GM18951 (cell line): ENCODE data around the gene MPV17L.
"Not testable (repeated sequence)": the region's sequence is repeated elsewhere in the genome, so short reads cannot be mapped to it uniquely, and the experiment has no call there.

ENCODE experiments used
- POLR2A ChIP-seq: IDR thresholded peaks from 4 replicates; pipeline ENCODE4 v1.6.1; 2011; ENCODE audit warnings: mild to moderate bottlenecking; ENCODE audit not compliant: insufficient read length, insufficient read depth; ENCODE audit errors: extremely low read depth
- in situ Hi-C: fragments of 300-500 bp; cut with MboI; formaldehyde crosslinking; loops from one replicate; pipeline ENCODE4 v1.12.0; 2022; ENCODE audit warnings: low sequenced_read_pairs, mixed read lengths, inconsistent platforms; ENCODE audit not compliant: unreplicated experiment

The MPV17L gene

DNA sequence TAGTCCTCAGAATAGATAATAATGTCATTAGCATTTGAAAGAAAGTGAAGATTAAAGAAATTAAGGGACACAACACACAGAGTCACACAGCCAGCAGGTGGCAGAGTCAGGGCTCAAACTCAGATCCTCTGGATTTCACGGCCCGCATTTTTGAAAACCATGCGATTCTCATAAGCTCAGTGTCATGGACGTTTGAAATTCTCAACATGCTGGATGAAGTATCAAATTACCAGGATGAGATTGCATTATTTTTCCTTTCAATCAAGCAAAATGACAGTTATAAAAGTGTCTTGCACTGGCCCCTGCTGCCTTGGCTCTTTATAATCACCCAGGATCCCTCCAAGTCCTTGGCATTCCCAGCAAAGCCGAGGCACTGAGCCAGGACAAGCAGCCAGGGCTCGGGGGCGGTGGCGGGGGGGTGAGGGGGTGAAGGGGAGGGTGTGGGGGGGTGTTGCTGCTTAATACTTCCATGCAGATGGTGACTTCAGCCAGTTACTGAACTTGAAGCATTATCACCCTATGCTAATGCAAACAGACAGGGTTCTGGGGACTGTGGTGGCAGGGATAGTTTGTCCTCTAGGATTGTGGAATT, 32.2 kb downstream of the MPV17L start:
- no peak for TF ChIP-seq POLR2A
- in situ Hi-C loops, result no loop called here

DNA sequence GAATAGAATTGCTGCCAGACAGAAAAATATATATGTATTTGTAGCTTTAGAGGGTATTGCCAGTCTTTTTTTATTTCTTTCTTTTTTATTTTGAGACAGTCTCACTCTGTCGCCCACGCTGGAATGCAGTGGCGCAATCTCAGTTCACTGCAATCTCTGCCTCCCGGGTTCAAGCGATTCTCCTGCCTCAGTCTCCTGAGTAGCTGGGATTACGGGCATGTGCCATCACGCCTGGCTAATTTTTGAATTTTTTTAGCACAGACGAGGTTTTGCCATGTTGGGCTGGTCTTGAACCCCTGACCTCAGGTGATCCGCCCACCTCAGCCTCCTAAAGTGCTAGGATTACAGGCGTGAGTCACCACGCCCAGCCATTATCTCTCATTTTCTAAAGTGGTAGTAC, 35.3 kb downstream of the MPV17L start:
- in situ Hi-C loops, result not testable (repeated sequence)

DNA sequence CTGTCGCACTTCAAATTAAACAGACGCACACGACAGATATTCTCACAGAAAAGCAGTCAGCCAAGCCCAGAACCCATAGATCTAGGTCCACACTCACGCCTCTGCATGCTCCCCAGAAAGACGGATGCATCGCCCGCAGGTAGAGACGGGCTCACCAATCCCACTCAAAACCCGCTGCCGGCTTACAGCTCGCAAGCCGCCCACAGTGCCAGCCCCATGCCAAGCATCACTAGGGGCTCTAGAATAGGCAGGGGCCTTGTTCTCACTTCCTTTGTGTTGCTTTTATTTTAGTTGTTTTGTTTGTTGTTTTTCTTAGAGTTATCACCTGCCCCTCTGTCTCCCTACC, 38.5 kb downstream of the MPV17L start:
- in situ Hi-C loops, result no loop called here
- no peak for TF ChIP-seq POLR2A

DNA sequence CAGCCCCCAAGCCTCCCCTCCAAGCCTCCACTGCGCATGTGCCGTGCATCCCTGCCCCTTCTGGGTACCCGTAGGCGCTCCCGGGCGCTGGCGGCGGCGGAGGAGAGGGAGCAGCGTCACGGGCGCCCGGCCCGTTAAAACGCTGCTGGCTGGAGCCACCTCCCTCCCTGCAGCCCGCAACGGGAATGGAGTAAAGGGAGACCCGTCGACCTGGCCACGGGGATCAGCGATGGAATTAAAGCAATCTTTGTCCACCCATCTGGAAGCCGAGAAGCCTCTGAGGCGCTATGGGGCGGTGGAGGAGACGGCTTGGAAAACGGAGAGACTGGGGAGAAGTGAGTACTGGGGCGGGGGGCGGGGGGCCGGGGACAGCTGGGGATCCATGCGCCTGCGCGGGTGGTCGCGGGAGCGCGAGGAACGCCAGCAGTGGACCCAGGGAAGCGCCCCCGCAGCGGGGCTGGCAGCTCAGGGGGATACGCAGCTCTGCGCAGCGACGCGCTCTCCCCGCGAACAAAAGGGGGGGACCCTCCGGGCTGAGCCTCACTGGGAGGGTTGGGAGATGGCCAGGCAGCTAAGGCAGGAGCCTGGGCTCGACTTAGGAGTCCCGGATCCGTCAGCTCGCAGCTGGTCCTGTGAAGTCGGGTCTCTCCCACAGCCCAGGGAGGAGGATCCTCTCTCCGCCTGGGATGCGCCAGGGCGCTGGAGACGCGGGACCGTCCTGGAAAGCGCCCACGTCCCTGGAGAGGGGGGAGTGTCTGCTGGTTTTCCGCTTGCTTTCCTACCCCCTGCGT, 39.1 kb downstream of the MPV17L start, which contains the start of gene BMERB1:
BMERB1 (plus strand) TSS at position 164 of the 791 bp plus-strand sequence; CDS start at position 230, 66 bp downstream.
- in situ Hi-C loops, result no loop called here
- TF ChIP-seq POLR2A, result no peak

DNA sequence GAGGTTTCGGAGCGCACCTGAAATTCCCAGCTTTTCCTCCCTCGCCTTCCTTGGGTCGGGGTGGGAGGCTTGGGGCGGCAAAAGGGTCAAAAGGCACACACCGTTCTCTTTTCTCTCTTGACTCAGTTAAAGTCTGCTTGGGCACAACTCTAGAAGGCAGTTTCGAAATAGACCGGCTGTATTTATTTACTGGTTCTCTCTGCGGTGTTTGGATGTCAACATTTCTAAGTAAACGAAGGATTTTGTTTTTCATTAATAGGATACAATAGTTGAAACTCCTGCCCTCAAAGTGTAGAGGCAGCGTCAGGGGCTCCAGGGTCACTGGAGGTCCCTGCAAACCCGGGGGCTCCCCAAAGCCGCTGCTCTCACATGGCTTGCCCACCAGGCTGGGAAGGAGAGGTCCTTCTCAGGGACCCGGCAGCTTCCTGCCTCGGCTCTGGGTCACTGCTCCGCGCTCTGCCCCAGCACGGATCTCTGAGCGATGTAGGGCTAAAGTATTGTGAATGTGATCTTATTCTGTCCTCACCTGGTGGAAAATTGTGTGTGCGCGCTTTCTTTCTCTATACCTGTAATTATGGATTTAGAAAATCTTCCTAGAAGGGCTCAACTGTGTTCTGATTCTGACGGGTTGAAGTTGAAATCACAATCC, 39.8 kb downstream of the MPV17L start:
- TF ChIP-seq POLR2A, result no peak
- in situ Hi-C loops, result no loop called here

DNA sequence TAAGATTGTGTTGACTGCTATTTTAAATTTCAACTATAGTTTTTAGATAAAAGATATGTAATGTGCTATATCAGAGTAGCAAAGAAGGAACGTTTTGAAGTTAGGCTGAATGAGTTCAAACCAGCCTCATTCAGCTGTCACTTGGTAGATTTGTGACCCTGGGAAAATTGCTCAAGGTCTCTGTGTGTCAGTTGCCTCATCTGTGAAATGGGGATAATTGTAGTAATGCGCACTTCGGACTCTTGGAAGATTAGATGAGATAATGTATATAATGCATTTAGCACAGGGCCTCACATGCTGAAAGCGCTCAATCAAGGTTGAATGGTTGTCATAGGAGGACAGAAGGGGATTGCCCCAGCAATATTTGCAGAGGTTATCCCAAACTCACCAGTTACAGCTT, 43.5 kb downstream of the MPV17L start:
- in situ Hi-C loops, result no loop called here
- no peak for TF ChIP-seq POLR2A

DNA sequence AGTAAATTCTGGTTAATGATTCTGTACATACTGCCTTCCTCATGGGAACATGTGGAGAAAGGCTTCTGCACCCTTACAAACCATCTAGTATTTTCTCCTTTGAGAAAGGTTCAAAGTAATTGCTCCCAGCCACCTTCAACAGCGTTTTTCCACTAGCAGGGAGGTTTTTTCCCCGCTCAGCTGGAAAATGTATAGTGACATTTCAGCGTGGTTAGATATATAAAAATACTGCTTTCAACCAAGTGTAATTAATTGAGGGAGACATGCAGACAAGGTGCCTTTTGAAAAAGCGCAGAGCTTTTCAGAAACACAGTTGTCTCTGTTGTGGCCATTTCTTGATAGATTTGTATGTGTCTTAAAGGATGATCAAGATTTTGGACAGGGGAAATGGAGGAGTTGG, 44.0 kb downstream of the MPV17L start:
- no peak for TF ChIP-seq POLR2A
- in situ Hi-C loops, result no loop called here

DNA sequence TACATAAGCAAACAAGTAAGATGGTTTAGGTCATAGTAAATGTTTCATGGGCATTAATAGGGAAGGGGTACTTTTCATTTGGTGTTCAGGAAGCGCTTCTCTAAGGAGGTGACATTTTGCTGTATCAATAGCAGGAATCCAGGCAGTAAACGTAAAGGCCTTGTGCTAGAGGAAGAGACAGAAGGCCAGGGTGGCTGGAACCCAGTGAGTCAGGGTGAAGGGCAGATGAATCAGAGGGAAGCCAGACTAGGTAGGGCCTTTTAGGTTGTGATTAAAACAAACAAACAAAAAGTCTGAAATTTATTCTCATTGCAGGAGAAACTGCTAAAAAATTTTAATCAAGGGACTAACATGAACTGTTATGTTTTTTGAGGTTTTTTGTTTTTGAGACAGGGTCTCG, 45.3 kb downstream of the MPV17L start:
- TF ChIP-seq POLR2A, result no peak
- in situ Hi-C loops, result no loop called here

DNA sequence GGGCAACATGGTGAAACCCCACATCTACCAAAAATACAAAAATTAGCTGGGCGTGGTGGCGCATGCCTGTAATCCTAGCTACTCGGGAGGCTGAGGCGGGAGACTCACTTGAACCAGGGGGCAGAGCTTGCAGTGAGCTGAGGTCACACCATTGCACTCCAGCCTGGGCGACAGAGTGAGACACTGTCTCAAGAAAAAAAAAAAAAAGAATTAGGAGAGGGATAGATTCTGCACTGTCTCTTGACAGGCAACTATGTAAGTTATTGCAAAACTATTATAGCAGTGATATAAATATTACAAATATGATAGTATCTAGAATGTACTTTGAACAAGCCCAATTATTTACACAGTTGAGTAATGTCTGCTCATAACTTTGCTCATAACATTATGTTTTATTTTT, 46.6 kb downstream of the MPV17L start:
- in situ Hi-C loops, result not testable (repeated sequence)

DNA sequence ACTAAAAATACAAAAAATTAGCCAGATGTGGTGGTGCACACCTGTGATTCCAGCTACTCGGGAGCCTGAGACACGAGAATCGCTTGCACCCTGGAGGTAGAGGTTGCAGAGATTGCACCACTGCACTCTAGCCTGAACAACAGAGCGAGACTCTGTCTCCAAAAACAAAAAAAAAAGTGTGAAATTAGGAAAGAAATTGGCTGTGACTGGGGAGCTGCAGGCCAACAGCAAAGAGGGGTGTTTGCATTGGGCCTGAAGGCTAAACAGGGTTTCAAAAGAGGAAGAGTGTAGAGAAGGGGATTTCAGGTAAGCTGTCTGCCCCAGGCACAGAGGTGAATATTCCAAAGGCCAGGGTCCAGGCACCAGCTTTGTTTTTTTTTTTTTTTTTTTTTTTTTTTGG, 48.2 kb downstream of the MPV17L start:
- in situ Hi-C loops, result no loop called here
- TF ChIP-seq POLR2A, result no peak

DNA sequence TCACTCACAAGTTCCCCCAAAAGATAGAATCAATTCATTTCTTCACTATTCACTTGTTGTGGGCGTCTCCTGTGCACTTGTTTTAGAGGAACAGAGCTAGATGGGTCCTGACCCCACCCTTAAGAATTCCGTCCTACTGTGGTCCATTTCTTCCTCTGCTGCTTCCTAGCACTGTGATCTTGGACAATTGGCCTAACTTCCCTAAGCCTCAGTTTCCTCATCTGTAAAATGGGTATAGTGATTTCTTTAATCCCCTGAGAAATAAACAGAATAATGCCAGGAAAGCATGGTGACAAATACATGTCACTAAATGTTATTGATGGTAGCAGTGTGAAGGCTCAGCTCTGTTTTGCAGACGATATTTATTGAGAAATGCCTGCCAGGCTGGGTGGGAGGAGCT, 48.7 kb downstream of the MPV17L start:
- no peak for TF ChIP-seq POLR2A
- in situ Hi-C loops, result no loop called here

DNA sequence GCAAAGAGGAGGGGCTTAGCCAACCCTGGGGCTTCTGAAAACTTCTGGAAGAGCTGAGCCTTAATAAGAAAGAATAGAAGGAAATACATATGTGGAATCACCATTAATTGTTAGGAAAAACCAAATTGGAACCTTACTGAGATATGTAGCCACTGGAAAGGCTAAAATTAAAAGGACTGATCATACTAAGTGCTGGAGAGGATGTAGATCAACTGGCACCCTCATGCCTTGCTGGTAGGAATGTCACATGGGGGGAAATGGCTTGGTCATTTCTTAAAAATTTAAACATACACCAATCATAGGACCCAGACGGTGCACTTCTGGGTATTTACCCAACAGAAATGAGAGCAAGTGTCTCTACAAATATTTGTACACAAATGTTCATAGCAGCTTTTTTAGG, 49.9 kb downstream of the MPV17L start:
- in situ Hi-C loops, result no loop called here
- TF ChIP-seq POLR2A, result no peak

DNA sequence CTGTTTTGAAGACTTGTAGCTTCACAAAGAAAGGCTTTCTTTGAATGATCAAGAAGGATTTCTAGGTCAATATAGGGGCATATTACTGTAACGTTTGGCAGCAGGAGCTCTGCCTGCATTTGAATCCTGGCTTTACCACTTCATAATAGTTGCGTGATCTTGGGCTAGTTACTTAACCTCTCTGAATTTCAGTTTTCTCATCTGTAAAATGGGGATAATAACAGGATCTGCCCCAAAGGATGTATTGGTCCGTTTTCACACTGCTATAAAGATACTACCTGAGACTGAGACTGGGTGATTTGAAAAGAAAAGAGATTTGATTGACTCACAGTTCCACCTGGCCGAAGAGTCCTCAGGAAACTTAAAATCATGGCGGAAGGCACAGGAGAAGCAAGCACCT, 51.3 kb downstream of the MPV17L start:
- TF ChIP-seq POLR2A, result no peak
- in situ Hi-C loops, result no loop called here

DNA sequence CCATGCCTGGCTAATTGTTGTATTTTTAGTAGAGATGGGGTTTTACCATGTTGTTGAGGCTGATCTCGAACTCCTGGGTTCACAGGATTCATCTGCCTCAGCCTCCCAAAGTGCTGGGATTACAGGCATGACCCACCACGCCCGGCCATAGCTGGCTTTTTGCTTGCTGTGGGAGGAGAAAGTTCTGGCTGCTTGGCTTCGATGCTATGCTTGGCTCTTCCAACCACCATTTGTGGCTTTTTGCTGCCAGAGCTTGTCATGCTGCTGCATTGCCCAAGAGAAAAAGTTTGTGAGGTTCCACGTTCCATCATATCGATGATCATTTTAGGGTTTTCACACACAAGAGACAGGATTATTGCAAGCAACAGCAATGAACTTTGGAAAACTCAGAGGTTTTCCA, 55.1 kb downstream of the MPV17L start:
- no peak for TF ChIP-seq POLR2A
- in situ Hi-C loops, result no loop called here
